Fibroblast of skin of scalp (primary cell): ENCODE results near the gene HOXA1.

Source experiments
- DNase-seq: peaks from one replicate; pipeline ENCODE4 v3.0.0-alpha.2; 2013

HOXA1 gene

DNA sequence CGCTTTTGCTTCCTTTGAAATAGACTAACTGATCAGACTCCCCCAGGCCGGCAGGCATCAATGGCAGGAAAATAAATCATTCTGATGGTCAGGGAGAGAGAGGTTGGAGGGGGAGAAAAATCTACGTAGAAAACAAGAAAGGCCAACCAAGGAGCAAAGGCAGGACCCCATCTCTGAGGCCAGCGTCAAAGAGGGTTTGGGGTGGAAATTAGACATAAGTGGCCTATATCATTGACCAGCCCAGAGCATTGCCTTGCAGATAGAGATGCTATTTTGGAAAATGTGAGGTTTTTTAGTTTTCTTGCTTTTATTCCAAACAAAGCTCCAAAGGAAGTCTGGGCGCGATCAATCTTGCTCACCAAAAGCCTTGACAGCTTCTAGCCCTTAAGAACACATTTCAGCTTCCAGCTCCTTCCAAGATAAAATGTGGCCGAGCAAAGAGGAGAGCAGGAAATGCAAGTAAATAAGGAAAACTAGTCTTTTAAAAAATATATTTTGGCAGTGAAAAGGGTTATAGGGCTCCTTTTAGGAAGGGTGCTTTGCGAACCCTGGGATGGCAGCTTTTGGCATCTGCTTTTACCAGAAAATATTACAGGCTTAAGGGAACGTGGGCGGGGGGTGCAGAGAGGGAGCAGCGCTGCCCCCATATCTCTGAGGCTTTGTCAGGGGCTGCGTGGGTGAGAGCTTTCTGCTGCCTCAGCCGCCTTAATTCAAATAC is 8.7 kb upstream of the HOXA1 start:
- DNase-seq, result no peak

DNA sequence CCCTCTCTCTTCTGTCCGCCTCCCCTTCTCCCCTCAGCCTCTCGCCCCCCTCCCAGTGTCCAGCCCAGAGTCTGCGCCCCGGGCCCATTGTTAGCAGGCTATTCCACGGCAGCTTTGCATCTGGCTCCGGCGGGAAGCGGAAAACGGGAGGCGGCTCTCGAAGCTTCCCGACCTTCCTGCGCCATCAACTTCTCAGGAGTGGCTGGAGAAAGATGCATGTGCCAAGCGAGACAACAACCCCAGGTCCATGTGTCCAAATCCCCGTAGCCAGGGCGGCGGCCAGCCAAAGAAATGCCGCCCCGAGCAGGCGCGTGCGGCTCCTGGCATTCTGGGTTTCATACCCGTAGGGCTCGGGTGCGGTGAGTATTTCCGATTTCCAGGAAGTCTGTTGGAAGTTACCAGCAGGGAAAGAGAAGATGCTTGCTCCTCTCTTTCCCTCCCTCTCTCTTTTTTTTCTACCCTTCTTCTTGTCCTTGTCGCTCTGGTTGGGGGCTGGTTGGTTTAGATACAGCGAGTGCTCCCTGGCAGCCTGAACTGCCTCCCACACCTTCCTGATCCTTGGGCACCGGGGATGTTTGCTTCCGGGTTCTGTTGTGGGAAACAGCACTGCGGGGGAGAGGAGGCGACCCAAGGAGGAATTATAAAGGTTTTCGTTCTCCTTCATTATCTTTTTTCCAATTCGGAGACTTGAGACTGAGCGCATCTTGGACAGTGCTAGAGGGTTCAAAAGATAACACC is 7.9 kb upstream of the HOXA1 start:
- no peak for DNase-seq

DNA sequence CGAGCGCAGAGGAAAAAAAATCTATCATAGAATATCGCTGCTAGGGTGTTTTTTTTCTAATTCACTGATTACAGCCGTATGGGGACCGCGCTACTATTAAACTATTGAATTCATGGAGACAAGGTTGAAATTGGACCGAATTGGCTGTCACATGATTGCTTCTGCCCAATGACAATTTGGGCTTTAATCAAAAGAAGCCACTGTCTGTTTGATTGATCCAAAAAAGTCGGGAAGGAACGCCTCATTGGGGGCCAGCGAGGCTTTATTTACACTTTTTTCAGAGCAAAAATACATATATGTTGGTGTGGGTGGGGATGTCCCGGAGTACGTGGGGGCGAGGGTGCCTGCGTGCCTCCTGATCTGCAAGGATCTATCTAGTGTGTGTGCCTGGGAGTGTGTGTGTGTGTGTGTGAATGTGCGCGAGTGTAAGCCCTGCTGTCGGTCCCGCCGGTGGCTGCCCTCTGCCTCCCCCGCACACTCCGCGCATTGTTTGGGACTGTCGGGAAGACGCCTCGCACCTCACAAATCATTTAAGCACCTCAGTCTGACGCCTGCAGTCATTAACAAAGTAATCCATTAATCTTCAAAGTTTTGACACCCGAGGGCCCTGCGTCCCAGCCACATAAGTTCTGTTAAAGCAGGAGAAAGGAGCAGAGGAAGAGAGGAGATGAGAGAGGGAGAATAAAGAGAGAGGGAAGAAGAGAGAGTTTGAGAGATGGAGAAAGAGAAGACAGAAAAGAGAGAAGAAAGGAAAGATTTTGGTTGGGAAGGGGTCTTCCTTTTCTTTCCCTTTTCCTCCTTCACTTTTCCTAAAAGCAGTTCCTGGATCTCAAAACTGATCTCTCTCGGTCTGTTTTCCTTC is 7.0 kb upstream of the HOXA1 start, which contains the start of gene HOXA2:
TSS of gene HOXA2 (minus strand) at position 103 of the 862 bp plus-strand sequence. CDS start 183 bp downstream, outside the sequence.
- DNase-seq, result no peak

GRCh38 chr7:27101957-27102580 is 6.3 kb upstream of the HOXA1 start:
- no peak for DNase-seq

- no peak for DNase-seq
Measured at GRCh38 chr7:27101171-27101956, 5.6 kb upstream of the HOXA1 start.

DNA sequence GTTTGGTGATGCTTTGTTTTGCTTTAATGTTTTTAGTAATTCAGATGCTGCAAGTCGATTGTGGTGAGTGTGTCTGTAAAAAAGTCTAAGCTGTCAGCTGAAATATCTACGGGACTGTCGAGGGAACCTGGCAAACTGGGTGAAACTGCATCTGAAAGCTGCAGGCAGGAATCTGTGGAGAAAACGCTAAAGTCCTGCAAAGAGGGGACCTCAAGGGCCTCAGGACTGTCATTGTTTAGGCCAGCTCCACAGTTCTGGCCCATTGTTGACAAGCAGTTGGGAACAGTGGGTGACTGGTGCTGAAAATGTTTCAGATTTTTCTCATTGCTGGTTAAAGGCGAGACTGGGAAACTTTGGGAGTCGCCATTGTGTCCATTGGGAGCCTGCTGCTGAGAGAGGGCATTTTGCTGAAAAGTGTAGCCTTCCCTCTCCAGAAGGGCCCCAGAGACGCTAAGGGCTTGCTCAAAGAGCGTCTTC is 4.9 kb upstream of the HOXA1 start:
- DNase-seq, result no peak

DNA sequence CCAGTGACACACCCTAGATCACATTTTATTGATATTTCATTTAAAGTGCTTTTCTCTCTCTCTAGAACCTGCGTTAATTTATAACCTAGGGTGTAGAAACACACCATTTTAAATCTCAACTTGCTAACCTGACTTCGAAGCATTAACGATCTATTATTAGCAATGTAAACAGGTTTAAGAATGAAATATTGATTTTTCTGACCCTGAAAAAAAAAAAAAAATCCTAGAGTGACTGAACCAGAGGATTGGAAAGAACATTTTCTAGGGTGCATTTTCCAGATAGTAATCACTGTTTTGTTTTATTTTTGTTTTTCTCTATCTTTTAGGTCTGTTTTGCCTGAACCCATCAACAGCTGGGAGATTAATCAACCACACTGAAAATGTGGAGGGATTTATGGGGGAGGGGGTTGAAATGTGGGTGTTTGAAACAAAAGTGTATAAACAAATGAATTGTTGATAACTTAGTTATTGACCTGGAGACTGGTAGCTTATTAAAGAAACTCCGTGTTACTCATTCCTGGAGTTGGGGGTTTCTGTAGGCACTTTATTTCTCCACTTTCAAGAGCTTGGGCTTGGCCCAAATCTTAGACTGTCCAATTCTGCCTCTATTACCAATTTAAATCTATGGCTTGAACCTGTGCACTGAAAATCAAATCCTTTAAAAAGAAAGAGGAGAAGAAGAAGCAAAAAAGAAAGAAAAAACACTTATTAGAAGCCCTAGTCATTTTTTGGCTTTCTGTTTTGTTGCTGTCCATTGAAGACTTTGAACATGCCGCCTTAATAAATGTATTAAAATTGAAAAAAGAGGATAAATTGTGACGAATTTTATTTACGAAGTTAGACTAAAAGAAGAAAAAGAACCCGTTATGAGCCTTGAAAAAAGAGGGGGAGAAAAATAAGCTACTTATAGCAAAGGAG is 3.9 kb upstream of the HOXA1 start:
- DNase-seq, result no peak

DNA sequence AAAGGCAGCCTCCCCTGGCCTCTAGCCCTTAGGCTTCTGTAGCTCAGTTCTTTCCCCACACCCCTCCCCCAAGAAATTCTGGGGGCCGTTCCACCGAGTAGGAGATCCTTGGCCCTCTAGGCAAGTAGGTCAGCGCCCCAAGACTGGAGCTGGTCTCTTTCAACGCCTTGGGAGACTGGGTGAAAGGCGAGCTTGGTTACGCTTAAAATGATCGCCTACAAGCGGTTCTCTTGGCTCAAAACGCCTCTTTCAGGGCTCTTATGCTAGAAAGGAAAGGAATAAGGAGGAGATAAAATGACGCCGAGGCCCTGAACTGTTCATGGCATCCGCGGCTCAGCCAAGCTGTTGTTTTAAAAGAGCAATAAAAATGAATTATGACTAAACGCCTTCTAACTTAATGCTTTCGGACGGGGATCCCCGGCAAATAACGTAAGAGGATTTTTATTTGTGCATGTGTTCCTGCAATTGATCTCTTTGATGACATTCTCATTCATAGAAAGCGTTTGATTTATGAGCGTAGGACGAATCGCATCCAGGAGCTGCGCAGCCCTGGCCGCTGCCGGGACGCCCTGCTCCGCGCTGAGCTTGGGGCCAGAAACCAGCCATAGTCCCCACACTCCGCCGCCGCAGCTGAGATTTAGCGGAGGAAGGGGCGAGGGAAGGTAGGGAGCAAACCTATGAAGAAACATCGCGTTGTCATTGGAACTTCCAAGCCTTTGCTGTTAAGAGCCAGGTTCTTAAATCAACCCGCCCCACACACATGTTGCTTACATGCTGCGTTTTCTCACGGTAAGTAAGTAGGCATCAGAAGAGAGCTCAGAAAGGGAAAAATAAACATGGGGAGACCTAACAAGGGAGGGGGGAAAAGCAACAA is 3.0 kb upstream of the HOXA1 start:
- DNase-seq, result no peak

DNA sequence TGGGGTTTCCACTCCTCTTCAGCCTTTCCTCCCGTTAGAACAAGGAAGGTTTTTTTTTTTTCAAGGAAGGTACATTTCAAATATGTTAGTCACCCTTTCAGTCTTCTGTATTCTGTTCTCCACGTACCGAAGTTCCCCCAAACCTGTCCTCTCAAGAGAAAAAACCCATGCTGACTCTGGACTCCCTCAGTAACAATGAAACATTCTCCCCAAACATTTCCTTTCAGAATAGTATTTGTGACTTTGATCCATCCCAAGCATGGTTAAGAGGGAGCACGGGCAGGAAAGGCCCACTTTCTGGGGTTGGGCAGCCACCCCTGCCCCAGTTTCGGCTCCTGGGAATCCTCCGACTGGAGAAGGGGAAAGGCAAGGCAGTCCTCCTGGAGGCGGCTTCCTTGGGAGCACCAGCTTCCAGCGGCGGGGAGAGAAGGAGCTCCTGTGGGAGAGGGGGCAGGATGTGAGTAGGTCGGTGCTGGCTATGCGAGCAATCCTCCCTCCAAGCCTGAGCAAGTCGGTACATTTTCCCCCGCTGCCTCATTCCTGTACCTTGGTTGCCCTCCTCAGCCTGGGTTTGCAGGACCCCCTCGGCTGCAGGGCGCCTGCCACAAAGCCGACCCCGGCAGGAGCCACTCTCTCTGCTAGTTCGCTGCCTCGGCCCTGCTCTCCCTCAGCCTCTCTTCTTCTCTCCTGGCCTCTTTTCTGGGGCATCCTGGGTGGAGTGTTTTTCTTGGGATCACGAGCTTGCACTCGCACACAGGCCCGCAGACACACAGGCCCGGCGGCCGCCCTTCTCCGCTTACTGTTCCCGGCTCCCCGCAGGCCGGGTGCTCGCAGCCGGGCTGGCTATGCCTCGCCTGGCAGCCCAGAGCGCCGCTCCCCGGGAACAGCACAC is 2.1 kb upstream of the HOXA1 start:
- DNase-seq, result no peak

DNA sequence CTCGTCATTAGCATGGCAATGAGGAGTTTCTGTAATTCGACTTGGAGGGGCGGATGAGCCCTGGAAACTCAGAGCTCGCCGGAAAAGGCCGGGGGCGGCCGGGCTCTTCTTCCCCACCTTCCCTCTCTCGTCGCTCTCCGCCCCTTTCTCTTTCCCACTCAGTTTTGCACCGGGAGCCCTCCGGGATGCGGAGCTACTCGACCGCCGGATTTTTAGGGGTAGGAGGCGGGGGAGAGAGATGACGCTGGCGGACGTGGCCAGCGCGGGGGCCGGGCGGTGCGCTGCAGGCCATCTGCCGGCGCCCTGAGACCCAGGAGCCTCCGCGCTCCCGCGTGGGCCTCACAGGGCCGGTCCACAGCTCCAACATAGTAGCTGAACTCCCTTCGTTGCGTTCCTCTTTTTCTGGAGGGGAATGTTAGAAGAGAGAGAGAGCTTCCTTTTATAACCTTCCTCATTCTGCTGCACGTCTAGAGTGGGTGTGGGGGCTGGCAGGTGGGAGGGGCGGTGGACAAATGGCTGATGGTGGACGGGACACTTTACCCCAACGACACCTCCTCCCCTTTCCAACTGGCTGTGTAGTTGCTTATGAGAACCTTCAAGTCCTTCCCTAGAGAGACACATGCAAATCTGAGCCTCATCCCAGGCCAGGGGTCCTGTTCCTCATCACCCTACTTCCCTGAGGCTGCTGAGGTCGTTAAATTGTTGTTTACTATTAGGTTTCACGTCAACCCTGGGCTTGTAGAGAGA is 1.1 kb upstream of the HOXA1 start:
- no peak for DNase-seq

- DNase-seq, result no peak
Measured at GRCh38 chr7:27095050-27095896, 527 bp downstream of the HOXA1 start.

DNA sequence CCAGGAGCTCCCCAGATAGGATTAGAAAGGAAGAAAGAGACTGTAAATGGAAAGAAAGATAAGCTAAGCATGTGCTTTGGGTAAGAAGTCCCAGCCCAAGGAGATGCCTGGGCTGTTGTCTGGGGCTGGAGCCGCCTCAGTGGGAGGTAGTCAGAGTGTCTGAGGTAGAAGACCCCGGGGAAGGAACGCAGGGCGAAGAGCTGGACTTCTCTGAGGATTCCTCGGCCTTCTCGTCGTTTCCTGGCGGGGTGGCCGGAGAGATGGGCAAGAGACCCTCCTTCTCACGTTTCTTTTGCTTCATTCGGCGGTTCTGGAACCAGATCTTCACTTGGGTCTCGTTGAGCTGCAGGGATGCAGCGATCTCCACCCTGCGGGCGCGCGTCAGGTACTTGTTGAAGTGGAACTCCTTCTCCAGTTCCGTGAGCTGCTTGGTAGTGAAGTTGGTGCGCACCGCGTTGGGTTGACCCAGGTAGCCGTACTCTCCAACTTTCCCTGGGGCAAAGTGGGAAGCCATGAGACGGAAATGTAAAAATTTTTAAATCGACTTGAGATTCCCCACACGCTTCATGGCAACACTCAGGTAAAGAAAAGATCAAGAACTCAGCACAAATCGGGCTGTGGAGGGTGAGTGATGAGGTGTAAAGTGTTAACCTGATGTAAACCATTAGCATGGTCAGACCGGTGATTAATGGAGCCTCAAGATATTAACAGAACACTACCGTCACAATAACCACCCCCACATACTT is 1.3 kb downstream of the HOXA1 start:
- no peak for DNase-seq

- no peak for DNase-seq
Measured at GRCh38 chr7:27093184-27093895, 2.5 kb downstream of the HOXA1 start.

DNA sequence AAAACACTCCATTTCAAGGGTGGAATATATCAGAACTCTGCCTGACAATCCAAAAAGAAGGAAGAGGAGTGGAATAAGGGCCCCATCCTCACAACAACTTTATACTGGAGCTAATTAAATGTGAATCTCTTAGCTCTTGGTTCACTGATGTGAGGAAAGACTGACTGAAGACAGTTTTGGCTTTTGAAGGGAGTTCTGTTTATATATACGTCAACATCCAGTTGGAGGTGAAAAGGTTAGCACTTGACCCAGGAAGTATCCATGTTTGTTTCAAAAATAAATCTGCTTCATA is 3.0 kb downstream of the HOXA1 start:
- DNase-seq, result no peak
